K562 (cell line): ENCODE measurements around the gene CBL. TPM values are rescaled to one million over a fixed set of nuclear protein-coding genes. Genes with fewer than 3 reads are reported as not detected.

Experiments used
- ARID2 ChIP-seq: fragments of 450-650 bp; IDR thresholded peaks from 2 replicates; pipeline ENCODE4 v1.6.1; 2017; ENCODE audit warnings: antibody characterized with exemption, mild to moderate bottlenecking
- CC2D1A ChIP-seq: fragments of 450-650 bp; IDR thresholded peaks from 2 replicates; pipeline ENCODE4 v1.6.1; 2017; ENCODE audit warnings: mild to moderate bottlenecking
- ETV1 ChIP-seq: fragments of 450-650 bp; conservative IDR thresholded peaks from 2 replicates; pipeline ENCODE4 v1.6.1; 2016; ENCODE audit warnings: missing genetic modification characterization, control low read depth, low read depth, missing compliant biosample characterization
- HCFC1 ChIP-seq: IDR thresholded peaks from 2 replicates; pipeline ENCODE4 v1.6.1; 2012; ENCODE audit warnings: low read depth, low read length, improper control_type of control experiment
- KDM2B ChIP-seq: fragments of 250-450 bp; sonication (Bioruptor Pico); IDR thresholded peaks from 2 replicates; pipeline ENCODE4 v1.8.0; 2021; ENCODE audit warnings: mild to moderate bottlenecking, moderate library complexity
- LEF1 ChIP-seq: fragments of 450-650 bp; IDR thresholded peaks from 2 replicates; pipeline ENCODE4 v1.6.1; 2016; ENCODE audit warnings: mild to moderate bottlenecking
- MCM7 ChIP-seq, 2 experiments: fragments of 450-650 bp; IDR thresholded peaks; 2 replicates each; pipeline ENCODE4 v1.6.1; 2016 to 2018
- NR3C1 ChIP-seq: sonication (generic); formaldehyde crosslinking; IDR thresholded peaks from 2 replicates; pipeline ENCODE4 v1.8.1; 2022; ENCODE audit warnings: missing genetic modification reagents
- PHTF2 ChIP-seq: fragments of 250-450 bp; sonication (Bioruptor Pico); IDR thresholded peaks from 2 replicates; pipeline ENCODE4 v1.5.0; 2021; ENCODE audit warnings: mild to moderate bottlenecking
- POU5F1 ChIP-seq: fragments of 150-350 bp; IDR thresholded peaks from 2 replicates; pipeline ENCODE4 v1.6.1; 2014; ENCODE audit warnings: borderline replicate concordance, low read length, low read depth, mild to moderate bottlenecking; ENCODE audit not compliant: partially characterized antibody
- SIN3B ChIP-seq: fragments of 450-650 bp; IDR thresholded peaks from 2 replicates; pipeline ENCODE4 v1.6.1; 2017; ENCODE audit warnings: low read depth, mild to moderate bottlenecking, moderate library complexity
- SREBF2 ChIP-seq: sonication (generic); formaldehyde crosslinking; IDR thresholded peaks from 2 replicates; pipeline ENCODE4 v1.4.0; 2020; ENCODE audit warnings: mild to moderate bottlenecking, missing genetic modification reagents
- ZNF316 ChIP-seq: fragments of 450-650 bp; IDR thresholded peaks from 2 replicates; pipeline ENCODE4 v1.6.1; 2016
- ZNF436 ChIP-seq: fragments of 250-450, 450-650 bp; sonication (Bioruptor Pico); formaldehyde crosslinking; IDR thresholded peaks from 2 replicates; pipeline ENCODE4 v1.7.0; 2020; ENCODE audit warnings: mild to moderate bottlenecking
- polyA plus RNA-seq, 8 experiments: library from polyadenylated mRNA; depleted of rRNA in 4 of 8; stranded (reverse) in 5 of 8; unstranded in 3 of 8; fragments of >200 nt; fragmentation: Nextera tagmentation in 2 of 8; fragmentation: Illumina TruSeq in 1 of 8; extraction: Ambion mirVana in 2 of 8; extraction: Trizol in 1 of 8; gene quantifications; 2 replicates each; pipeline versions ENCODE4 v1.2.1 to v1.2.3, GENCODE V29; 2011 to 2014; ENCODE audit warnings: inconsistent platforms in 1 of 8, missing spikeins in 1 of 8
- total RNA-seq, 7 experiments: library from RNA; depleted of rRNA in 6 of 7; stranded (reverse); fragments of >200 nt in 6 of 7; fragmentation: Illumina TruSeq in 2 of 7; extraction: Trizol in 2 of 7; gene quantifications; 2 replicates each; pipeline versions ENCODE4 v1.2.1 to v1.2.3, GENCODE V29; 2011 to 2021; ENCODE audit warnings: low replicate concordance in 1 of 7
- TF ChIP-seq, protein P1 (sequence below): fragments of 450-650 bp; IDR thresholded peaks from 2 replicates; pipeline ENCODE4 v1.6.1; 2016; ENCODE audit warnings: mild to moderate bottlenecking, moderate library complexity
- TF ChIP-seq, protein P2 (sequence below): fragments of 250-450 bp; sonication (Bioruptor Pico); IDR thresholded peaks from 2 replicates; pipeline ENCODE4 v1.5.0; 2020; ENCODE audit warnings: mild to moderate bottlenecking

CBL gene
- total and polyA plus RNA-seq, 9 of the 15 experiments (the other 6 are each of a cell fraction or from before 2014, with no cell fraction given) = 3.2 to 24.9 (median 9.9) TPM

DNA sequence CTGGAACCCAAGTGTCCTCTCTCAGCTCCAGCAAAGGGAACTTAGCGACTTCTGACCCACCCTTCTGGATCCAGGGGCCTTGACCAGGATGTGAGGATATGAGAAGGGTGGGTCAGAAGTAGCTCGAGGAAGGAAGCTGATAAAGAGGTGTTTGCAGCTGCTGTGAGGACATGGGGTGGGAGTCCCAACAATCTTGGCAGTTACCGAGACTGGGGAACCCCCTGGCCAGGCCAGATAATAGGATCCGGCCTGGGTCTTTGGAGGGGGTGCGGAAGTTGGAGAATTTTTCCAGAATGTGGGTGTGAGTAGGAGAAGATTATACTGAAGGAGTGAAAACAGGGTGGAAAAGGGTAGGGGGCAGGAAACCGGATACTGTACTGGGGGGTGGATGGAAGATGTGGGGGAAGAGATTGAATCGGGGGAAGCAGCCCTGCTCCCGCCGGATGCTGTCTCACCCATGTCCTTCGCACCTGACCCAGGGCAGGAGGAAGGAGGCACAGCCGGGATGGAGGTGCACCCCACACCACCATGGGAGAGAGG, 113.6 kb downstream of the CBL start (continued):
- no peak for TF ChIP-seq ZNF436 (CRISPR knock-in tag)
- TF ChIP-seq ETV1 (tag) = peak; percentile 84
- peak; percentile 58; the same call in 1 of the 2 replicates for TF ChIP-seq LEF1
- no peak for TF ChIP-seq ARID2
- TF ChIP-seq HCFC1 = no peak
- TF ChIP-seq NR3C1 (CRISPR knock-in tag) = no peak
- TF ChIP-seq CC2D1A = no peak
- TF ChIP-seq ZNF316 = no peak
- no peak for TF ChIP-seq SIN3B
- TF ChIP-seq MCM7 (IDR thresholded peaks at IDR 0.05) = no peak
- TF ChIP-seq, protein P1, sequence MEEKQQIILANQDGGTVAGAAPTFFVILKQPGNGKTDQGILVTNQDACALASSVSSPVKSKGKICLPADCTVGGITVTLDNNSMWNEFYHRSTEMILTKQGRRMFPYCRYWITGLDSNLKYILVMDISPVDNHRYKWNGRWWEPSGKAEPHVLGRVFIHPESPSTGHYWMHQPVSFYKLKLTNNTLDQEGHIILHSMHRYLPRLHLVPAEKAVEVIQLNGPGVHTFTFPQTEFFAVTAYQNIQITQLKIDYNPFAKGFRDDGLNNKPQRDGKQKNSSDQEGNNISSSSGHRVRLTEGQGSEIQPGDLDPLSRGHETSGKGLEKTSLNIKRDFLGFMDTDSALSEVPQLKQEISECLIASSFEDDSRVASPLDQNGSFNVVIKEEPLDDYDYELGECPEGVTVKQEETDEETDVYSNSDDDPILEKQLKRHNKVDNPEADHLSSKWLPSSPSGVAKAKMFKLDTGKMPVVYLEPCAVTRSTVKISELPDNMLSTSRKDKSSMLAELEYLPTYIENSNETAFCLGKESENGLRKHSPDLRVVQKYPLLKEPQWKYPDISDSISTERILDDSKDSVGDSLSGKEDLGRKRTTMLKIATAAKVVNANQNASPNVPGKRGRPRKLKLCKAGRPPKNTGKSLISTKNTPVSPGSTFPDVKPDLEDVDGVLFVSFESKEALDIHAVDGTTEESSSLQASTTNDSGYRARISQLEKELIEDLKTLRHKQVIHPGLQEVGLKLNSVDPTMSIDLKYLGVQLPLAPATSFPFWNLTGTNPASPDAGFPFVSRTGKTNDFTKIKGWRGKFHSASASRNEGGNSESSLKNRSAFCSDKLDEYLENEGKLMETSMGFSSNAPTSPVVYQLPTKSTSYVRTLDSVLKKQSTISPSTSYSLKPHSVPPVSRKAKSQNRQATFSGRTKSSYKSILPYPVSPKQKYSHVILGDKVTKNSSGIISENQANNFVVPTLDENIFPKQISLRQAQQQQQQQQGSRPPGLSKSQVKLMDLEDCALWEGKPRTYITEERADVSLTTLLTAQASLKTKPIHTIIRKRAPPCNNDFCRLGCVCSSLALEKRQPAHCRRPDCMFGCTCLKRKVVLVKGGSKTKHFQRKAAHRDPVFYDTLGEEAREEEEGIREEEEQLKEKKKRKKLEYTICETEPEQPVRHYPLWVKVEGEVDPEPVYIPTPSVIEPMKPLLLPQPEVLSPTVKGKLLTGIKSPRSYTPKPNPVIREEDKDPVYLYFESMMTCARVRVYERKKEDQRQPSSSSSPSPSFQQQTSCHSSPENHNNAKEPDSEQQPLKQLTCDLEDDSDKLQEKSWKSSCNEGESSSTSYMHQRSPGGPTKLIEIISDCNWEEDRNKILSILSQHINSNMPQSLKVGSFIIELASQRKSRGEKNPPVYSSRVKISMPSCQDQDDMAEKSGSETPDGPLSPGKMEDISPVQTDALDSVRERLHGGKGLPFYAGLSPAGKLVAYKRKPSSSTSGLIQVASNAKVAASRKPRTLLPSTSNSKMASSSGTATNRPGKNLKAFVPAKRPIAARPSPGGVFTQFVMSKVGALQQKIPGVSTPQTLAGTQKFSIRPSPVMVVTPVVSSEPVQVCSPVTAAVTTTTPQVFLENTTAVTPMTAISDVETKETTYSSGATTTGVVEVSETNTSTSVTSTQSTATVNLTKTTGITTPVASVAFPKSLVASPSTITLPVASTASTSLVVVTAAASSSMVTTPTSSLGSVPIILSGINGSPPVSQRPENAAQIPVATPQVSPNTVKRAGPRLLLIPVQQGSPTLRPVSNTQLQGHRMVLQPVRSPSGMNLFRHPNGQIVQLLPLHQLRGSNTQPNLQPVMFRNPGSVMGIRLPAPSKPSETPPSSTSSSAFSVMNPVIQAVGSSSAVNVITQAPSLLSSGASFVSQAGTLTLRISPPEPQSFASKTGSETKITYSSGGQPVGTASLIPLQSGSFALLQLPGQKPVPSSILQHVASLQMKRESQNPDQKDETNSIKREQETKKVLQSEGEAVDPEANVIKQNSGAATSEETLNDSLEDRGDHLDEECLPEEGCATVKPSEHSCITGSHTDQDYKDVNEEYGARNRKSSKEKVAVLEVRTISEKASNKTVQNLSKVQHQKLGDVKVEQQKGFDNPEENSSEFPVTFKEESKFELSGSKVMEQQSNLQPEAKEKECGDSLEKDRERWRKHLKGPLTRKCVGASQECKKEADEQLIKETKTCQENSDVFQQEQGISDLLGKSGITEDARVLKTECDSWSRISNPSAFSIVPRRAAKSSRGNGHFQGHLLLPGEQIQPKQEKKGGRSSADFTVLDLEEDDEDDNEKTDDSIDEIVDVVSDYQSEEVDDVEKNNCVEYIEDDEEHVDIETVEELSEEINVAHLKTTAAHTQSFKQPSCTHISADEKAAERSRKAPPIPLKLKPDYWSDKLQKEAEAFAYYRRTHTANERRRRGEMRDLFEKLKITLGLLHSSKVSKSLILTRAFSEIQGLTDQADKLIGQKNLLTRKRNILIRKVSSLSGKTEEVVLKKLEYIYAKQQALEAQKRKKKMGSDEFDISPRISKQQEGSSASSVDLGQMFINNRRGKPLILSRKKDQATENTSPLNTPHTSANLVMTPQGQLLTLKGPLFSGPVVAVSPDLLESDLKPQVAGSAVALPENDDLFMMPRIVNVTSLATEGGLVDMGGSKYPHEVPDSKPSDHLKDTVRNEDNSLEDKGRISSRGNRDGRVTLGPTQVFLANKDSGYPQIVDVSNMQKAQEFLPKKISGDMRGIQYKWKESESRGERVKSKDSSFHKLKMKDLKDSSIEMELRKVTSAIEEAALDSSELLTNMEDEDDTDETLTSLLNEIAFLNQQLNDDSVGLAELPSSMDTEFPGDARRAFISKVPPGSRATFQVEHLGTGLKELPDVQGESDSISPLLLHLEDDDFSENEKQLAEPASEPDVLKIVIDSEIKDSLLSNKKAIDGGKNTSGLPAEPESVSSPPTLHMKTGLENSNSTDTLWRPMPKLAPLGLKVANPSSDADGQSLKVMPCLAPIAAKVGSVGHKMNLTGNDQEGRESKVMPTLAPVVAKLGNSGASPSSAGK = peak; percentile 68
- TF ChIP-seq, protein P2, sequence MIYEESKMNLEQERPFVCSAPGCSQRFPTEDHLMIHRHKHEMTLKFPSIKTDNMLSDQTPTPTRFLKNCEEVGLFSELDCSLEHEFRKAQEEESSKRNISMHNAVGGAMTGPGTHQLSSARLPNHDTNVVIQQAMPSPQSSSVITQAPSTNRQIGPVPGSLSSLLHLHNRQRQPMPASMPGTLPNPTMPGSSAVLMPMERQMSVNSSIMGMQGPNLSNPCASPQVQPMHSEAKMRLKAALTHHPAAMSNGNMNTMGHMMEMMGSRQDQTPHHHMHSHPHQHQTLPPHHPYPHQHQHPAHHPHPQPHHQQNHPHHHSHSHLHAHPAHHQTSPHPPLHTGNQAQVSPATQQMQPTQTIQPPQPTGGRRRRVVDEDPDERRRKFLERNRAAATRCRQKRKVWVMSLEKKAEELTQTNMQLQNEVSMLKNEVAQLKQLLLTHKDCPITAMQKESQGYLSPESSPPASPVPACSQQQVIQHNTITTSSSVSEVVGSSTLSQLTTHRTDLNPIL (CRISPR knock-in tag) = no peak
- no peak for TF ChIP-seq SREBF2
- no peak for TF ChIP-seq KDM2B
- TF ChIP-seq POU5F1 = no peak
- no peak for TF ChIP-seq PHTF2 (CRISPR knock-in tag)
